Spleen (tissue), 13 donors: ENCODE results near the gene OR10G8. TPM values are rescaled to one million over a fixed set of nuclear protein-coding genes. Genes with fewer than 3 reads are reported as not detected.

Experiments
- DNase-seq: peaks from one replicate; pipeline ENCODE4 v3.0.0-alpha.2; 2020
- H3K27ac ChIP-seq, 8 donors: fragments of 200-600 bp; sonication (generic) in 7 of 8; 1 replicate in 4 of 8; 2 replicates in 4 of 8; pipeline versions ENCODE4 v1.5.0 to v1.8.0; 2016 to 2021; ENCODE audit warnings: inconsistent platforms in 4 of 8, mild to moderate bottlenecking in 4 of 8, moderate library complexity in 1 of 8
- H3K27me3 ChIP-seq, 7 donors: fragments of 200-600 bp; sonication (generic) in 6 of 7; replicated peaks in 1 of 7; 1 replicate in 4 of 7; 2 replicates in 3 of 7; pipeline versions ENCODE4 v1.5.0 to v1.8.0; 2016 to 2021; ENCODE audit warnings: inconsistent platforms in 3 of 7, mild to moderate bottlenecking in 1 of 7
- H3K36me3 ChIP-seq, 6 donors: fragments of 200-600 bp; sonication (generic) in 5 of 6; 1 replicate in 4 of 6; 2 replicates in 2 of 6; pipeline versions ENCODE4 v1.5.0 to v1.8.0; 2016 to 2021; ENCODE audit warnings: inconsistent platforms in 2 of 6
- H3K4me1 ChIP-seq, 6 donors: fragments of 200-600 bp; sonication (generic) in 5 of 6; 1 replicate in 3 of 6; 2 replicates in 3 of 6; pipeline versions ENCODE4 v1.5.0 to v1.8.0; 2016 to 2021; ENCODE audit warnings: inconsistent platforms in 3 of 6
- H3K4me3 ChIP-seq, 8 donors: fragments of 200-600 bp; sonication (generic) in 7 of 8; 1 replicate in 4 of 8; 2 replicates in 4 of 8; pipeline versions ENCODE4 v1.5.0 to v1.8.0; 2016 to 2021; ENCODE audit warnings: inconsistent platforms in 4 of 8, mild to moderate bottlenecking in 4 of 8, moderate library complexity in 2 of 8
- H3K9me3 ChIP-seq, 8 donors: fragments of 200-600 bp; sonication (generic) in 7 of 8; 1 replicate in 4 of 8; 2 replicates in 4 of 8; pipeline versions ENCODE4 v1.5.0 to v1.8.0; 2016 to 2021; ENCODE audit warnings: inconsistent platforms in 4 of 8
- CTCF ChIP-seq, 11 experiments: fragments of 200-600 bp in 7 of 11; fragments of 450-650 bp in 4 of 11; sonication (generic) in 4 of 11; IDR thresholded peaks in 8 of 11; conservative IDR thresholded peaks in 3 of 11; 1 replicate in 7 of 11; 2 replicates in 4 of 11; pipeline versions ENCODE4 v1.4.0 to v1.8.0; 2016 to 2021; ENCODE audit warnings: antibody characterized with exemption in 11 of 11, inconsistent platforms in 4 of 11, mild to moderate bottlenecking in 1 of 11
- POLR2A ChIP-seq, 3 donors: fragments of 450-650 bp; IDR thresholded peaks; one replicate each; pipeline ENCODE4 v1.5.1; 2017; ENCODE audit warnings: antibody characterized with exemption in 3 of 3, mild to moderate bottlenecking in 1 of 3
- POLR2AphosphoS5 ChIP-seq, 3 donors: sonication (generic); formaldehyde crosslinking; IDR thresholded peaks; one replicate each; pipeline ENCODE4 v1.5.1; 2017; ENCODE audit warnings: antibody characterized with exemption in 3 of 3
- WGBS, 5 donors: extraction: QIAGEN DNeasy Blood & Tissue Kit in 3 of 5; methylation state at CpG; one replicate each; pipeline versions ENCODE4 v1.1.5 to v1.1.7; 2013 to 2018; 5-methylcytosine and 5-hydroxymethylcytosine counted together
- intact Hi-C: fragments of 100-400 bp; cut with DNase I; formaldehyde crosslinking; loops from one replicate; pipeline ENCODE4 v1.15.0; 2023; ENCODE audit warnings: low total_unique reads
- long read RNA-seq, 2 donors: transcript quantifications; one replicate each; lab custom pipeline, GENCODE V29; 2026
- polyA plus RNA-seq, 3 donors: library from polyadenylated mRNA; stranded (reverse); fragments of 200-250 nt; gene quantifications; one replicate each; pipeline ENCODE4 v1.2.1, GENCODE V29; 2013
- total RNA-seq, 7 donors: library from RNA; depleted of rRNA in 3 of 7; stranded (reverse); fragments of >200 nt in 3 of 7; fragmentation: NEBNext Ultra II Directional in 4 of 7; extraction: Animal tissue kit (Norgen Biotek cat#: 25700) in 4 of 7; gene quantifications; one replicate each; pipeline versions ENCODE4 v1.1.0 to v1.2.1, GENCODE V29; 2016 to 2021
- donor health status: healthy with polysubstance abuse.
- donor health status: DM: no; HTN: no; CAD: no; lungs with moderate emphysema.
- donor health status: DM: no; HTN: no; CAD: no.
- donor health status: Bipolar disorder and iron deficiency.
- donor health status: healthy.
- donor health status: DM: no; HTN: no; CAD: no.
- donor health status: DM: yes; HTN: yes; CAD: no.

OR10G8 gene
- total RNA-seq (not detected), polyA plus RNA-seq (not detected)
- long read RNA-seq, donor 1 = 0 reads
- long read RNA-seq, donor 2 = 0 reads

DNA sequence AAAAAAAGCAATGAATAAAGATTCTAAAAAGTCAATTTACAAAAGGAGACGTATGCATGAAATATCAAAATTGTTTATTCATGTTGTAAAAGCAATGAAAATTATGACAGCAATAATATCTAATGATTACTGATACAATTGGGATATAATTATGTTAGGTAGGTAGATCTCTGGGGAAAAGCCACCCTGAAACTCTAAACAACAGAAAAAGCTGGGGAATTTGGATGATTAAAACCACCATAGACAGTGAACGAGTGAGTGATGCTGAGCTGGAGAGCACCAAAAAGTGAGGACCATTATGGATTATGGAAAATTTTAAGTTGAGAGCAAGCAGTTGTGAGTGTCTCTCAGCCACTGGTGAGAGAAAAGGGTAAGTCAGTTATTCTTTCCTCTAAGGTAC lies at the start of gene OR10G8:
Gene OR10G8, plus strand, starts transcription at position 301 of the 400 bp plus-strand sequence. CDS start 2,825 bp downstream, outside the sequence.
- intact Hi-C loops = no loop called here
- no peaks in the 10 kb centered on the region for H3K27me3 ChIP-seq
- no peaks in the 10 kb centered on the region for H3K4me1 ChIP-seq
- no peak for TF ChIP-seq POLR2AphosphoS5 (IDR thresholded peaks at IDR 0.05)
- TF ChIP-seq POLR2A (IDR thresholded peaks at IDR 0.05) = no peak
- no peak for TF ChIP-seq CTCF (IDR thresholded peaks at IDR 0.05 in 8 of 11, conservative IDR thresholded peaks at IDR 0.05 in 3 of 11)
- no peak for DNase-seq
- H3K9me3 ChIP-seq = no peaks in the 10 kb centered on the region
- H3K4me3 ChIP-seq = no peak within 1 kb of the TSS
- WGBS, 5 donors = 67 to 88% (median 74%) methylated on average over 2 of the region's 2 CpGs
- H3K36me3 ChIP-seq = no peaks in the 10 kb centered on the region
- H3K27ac ChIP-seq = no peak within 1 kb of the TSS

GRCh38 chr11:123977731-123978347 lies 48.8 kb upstream of the OR10G8 start, which contains the start of gene OR10S1:
Gene OR10S1, minus strand, starts transcription at chr11:123977781. Its CDS starts 117 bp downstream, at chr11:123977664.
- no peak within 1 kb of the TSS for H3K27ac ChIP-seq
- intact Hi-C loops = no loop called here
- peaks cover 0 to 6% (median 0%) of the 10 kb centered on the region in 7 donors for H3K27me3 ChIP-seq
- no peak within 1 kb of the TSS for H3K4me3 ChIP-seq
- no peak for DNase-seq
- no peaks in the 10 kb centered on the region for H3K36me3 ChIP-seq
- TF ChIP-seq CTCF (IDR thresholded peaks at IDR 0.05 in 8 of 11, conservative IDR thresholded peaks at IDR 0.05 in 3 of 11) = no peak
- no peak for TF ChIP-seq POLR2AphosphoS5 (IDR thresholded peaks at IDR 0.05)
- TF ChIP-seq POLR2A (IDR thresholded peaks at IDR 0.05) = no peak
- no peaks in the 10 kb centered on the region for H3K4me1 ChIP-seq
- H3K9me3 ChIP-seq = peaks cover 0 to 16% (median 0%) of the 10 kb centered on the region in 8 donors

- WGBS, 5 donors = 70 to 90% (median 86%) methylated on average over 5 of the region's 5 CpGs
- H3K27me3 ChIP-seq = peaks cover 0 to 6% (median 0%) of the 10 kb centered on the region in 7 donors
- H3K4me3 ChIP-seq = no peak overlapping the region
- no peak for DNase-seq
- H3K36me3 ChIP-seq = no peaks in the 10 kb centered on the region
- TF ChIP-seq CTCF (IDR thresholded peaks at IDR 0.05 in 8 of 11, conservative IDR thresholded peaks at IDR 0.05 in 3 of 11) (no peak), POLR2A (IDR thresholded peaks at IDR 0.05) (no peak), POLR2AphosphoS5 (IDR thresholded peaks at IDR 0.05) (no peak)
- intact Hi-C loops = no loop called here
- no peak overlapping the region for H3K27ac ChIP-seq
- H3K4me1 ChIP-seq = no peaks in the 10 kb centered on the region
- peaks cover 0 to 29% (median 0%) of the 10 kb centered on the region in 8 donors for H3K9me3 ChIP-seq
Observed at GRCh38 chr11:123979311-123979710, 47.3 kb upstream of the OR10G8 start.

GRCh38 chr11:123995119-123995518 lies 31.5 kb upstream of the OR10G8 start, which contains the start of gene OR10G6:
Gene OR10G6, minus strand, starts transcription at chr11:123995161. Its CDS starts 0 bp downstream, at chr11:123995161.
- DNase-seq = no peak
- H3K27me3 ChIP-seq = no peaks in the 10 kb centered on the region
- intact Hi-C loops = no loop called here
- H3K36me3 ChIP-seq = no peaks in the 10 kb centered on the region
- no peak for TF ChIP-seq POLR2AphosphoS5 (IDR thresholded peaks at IDR 0.05)
- H3K4me3 ChIP-seq = no peak within 1 kb of the TSS
- no peaks in the 10 kb centered on the region for H3K9me3 ChIP-seq
- H3K27ac ChIP-seq = no peak within 1 kb of the TSS
- no peaks in the 10 kb centered on the region for H3K4me1 ChIP-seq
- WGBS, 5 donors = 76 to 94% (median 82%) methylated on average over 1 of the region's 1 CpG
